ENCODE measurements around the gene PILRB.

Gene PILRB

GRCh38 chr7:100413346-100413745 is 55.4 kb downstream of the PILRB start:
- DNase-seq: no peak

- DNase-seq: no peak
Observed at GRCh38 chr7:100413889-100414288, 56.0 kb downstream of the PILRB start.

- no peak for DNase-seq
Observed at GRCh38 chr7:100415448-100415847, 57.5 kb downstream of the PILRB start.
